ENCODE data around the gene ZBTB8B. TPM values are rescaled to one million over a fixed set of nuclear protein-coding genes. Genes with fewer than 3 reads are reported as not detected.
"Not testable (repeated sequence)": the region's sequence is repeated elsewhere in the genome, so short reads cannot be mapped to it uniquely, and the experiment has no call there.

Gene ZBTB8B
- total RNA-seq, 4 donors from 2014 or later = 0.06 to 3.6 TPM; not detected in 2

DNA sequence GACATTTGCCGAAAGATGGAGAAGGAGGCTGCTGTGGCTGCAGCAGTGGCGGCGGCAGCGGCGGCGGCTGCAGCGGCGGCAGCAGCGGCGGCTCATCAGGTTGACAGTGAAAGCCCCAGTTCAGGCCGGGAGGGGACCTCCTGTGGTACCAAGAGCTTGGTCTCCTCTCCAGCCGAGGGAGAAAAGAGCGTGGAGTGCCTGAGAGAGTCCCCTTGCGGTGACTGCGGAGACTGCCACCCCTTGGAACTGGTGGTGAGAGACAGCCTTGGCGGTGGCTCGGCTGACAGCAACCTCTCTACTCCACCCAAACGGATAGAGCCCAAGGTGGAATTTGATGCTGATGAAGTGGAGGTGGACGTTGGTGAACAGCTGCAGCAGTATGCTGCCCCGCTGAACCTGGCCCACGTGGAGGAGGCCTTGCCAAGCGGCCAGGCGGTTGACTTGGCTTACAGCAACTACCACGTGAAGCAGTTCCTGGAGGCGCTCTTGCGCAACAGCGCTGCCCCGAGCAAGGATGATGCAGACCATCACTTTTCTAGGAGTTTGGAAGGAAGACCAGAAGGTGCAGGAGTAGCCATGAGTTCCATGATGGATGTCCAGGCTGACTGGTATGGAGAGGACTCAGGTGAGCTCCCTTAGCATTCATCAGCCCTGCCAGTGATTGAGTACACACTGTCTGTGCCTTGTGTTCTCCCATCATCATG, 6.3 kb downstream of the ZBTB8B start:
- TF ChIP-seq, protein P1, sequence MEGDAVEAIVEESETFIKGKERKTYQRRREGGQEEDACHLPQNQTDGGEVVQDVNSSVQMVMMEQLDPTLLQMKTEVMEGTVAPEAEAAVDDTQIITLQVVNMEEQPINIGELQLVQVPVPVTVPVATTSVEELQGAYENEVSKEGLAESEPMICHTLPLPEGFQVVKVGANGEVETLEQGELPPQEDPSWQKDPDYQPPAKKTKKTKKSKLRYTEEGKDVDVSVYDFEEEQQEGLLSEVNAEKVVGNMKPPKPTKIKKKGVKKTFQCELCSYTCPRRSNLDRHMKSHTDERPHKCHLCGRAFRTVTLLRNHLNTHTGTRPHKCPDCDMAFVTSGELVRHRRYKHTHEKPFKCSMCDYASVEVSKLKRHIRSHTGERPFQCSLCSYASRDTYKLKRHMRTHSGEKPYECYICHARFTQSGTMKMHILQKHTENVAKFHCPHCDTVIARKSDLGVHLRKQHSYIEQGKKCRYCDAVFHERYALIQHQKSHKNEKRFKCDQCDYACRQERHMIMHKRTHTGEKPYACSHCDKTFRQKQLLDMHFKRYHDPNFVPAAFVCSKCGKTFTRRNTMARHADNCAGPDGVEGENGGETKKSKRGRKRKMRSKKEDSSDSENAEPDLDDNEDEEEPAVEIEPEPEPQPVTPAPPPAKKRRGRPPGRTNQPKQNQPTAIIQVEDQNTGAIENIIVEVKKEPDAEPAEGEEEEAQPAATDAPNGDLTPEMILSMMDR (IDR thresholded peaks at IDR 0.05) = no peak
- no peak for TF ChIP-seq POLR2A (IDR thresholded peaks at IDR 0.05)
- H3K4me3 ChIP-seq = no peak overlapping the region
- intact Hi-C loops (cut with DNase I; ENCODE audit: low total_unique reads) = no loop called here
- DNase-seq = no peak
- no peaks in the 10 kb centered on the region for H3K36me3 ChIP-seq
- no peak overlapping the region for H3K27ac ChIP-seq
- H3K27me3 ChIP-seq = no peaks in the 10 kb centered on the region
- no peaks in the 10 kb centered on the region for H3K9me3 ChIP-seq
- H3K4me1 ChIP-seq = no peaks in the 10 kb centered on the region

GRCh38 chr1:32471695-32472362, 7.0 kb downstream of the ZBTB8B start:
- Histone ChIP-seq H3K36me3 (no peaks in the 10 kb centered on the region), H3K27ac (no peak overlapping the region), H3K27me3 (no peaks in the 10 kb centered on the region), H3K9me3 (no peaks in the 10 kb centered on the region), H3K4me3 (no peak overlapping the region), H3K4me1 (no peaks in the 10 kb centered on the region)
- no peak for TF ChIP-seq POLR2A (IDR thresholded peaks at IDR 0.05)
- TF ChIP-seq, protein P1 (IDR thresholded peaks at IDR 0.05) = no peak
- intact Hi-C loops (cut with DNase I; ENCODE audit: low total_unique reads) = no loop called here
- DNase-seq = no peak

DNA sequence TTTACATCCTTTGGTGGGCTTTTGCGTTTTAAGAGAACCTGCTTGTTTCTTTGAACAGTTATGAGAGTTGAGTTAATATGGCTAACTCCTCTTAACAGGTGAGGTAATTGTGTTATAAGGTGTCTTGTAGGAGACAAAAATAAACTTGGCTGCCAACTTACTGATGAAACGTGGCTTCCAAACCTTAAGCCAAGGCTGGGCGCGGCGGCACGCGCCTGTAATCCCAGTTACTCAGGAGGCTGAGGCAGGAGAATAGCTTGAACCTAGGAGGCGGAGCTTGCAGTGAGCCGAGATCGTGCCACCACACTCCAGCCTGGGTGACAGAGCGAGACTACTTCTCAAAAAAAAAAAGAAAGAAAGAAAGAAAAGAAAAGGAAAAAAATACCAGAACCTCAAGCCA, 8.1 kb downstream of the ZBTB8B start:
- intact Hi-C loops (cut with DNase I; ENCODE audit: low total_unique reads); H3K4me1 ChIP-seq; H3K27ac ChIP-seq; H3K9me3 ChIP-seq; H3K36me3 ChIP-seq; DNase-seq; H3K4me3 ChIP-seq; H3K27me3 ChIP-seq: not testable (repeated sequence)

DNA sequence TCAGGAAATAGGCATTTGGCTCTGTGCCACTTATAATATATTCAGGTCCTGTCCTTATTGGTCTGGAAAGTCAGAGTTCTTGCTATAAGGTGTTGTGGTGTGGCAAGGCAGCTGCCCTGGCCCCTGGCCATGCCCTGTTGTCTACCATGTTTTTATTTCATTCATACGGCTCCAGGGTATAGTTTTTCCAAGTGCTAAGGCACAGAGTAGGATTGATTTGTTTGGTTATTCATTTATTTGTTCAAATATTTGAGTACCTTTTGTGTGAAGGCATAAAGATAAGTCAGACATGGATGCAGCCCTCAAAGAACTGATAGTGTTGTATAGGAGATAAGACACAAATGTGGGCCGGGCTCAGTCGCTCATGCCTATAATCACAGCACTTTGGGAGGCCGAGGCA, 10.1 kb downstream of the ZBTB8B start:
- H3K9me3 ChIP-seq = no peaks in the 10 kb centered on the region
- no peaks in the 10 kb centered on the region for H3K36me3 ChIP-seq
- intact Hi-C loops (cut with DNase I; ENCODE audit: low total_unique reads) = no loop called here
- no peaks in the 10 kb centered on the region for H3K27me3 ChIP-seq
- DNase-seq = no peak
- H3K4me3 ChIP-seq = no peak overlapping the region
- H3K27ac ChIP-seq = no peak overlapping the region
- H3K4me1 ChIP-seq = no peaks in the 10 kb centered on the region
- TF ChIP-seq POLR2A (IDR thresholded peaks at IDR 0.05) = no peak
- TF ChIP-seq, protein P1 (IDR thresholded peaks at IDR 0.05) = no peak

- no peaks in the 10 kb centered on the region for H3K27me3 ChIP-seq
- intact Hi-C loops (cut with DNase I; ENCODE audit: low total_unique reads) = no loop called here
- no peaks in the 10 kb centered on the region for H3K36me3 ChIP-seq
- DNase-seq = no peak
- TF ChIP-seq, protein P1 (IDR thresholded peaks at IDR 0.05) = no peak
- TF ChIP-seq POLR2A (IDR thresholded peaks at IDR 0.05) = no peak
- H3K9me3 ChIP-seq = no peaks in the 10 kb centered on the region
- no peaks in the 10 kb centered on the region for H3K4me1 ChIP-seq
- no peak overlapping the region for H3K4me3 ChIP-seq
- H3K27ac ChIP-seq = no peak overlapping the region
Observed at GRCh38 chr1:32480003-32480402, 15.1 kb downstream of the ZBTB8B start.

Data from uterus (tissue), 4 donors.